NCI-H82 (cell line): Measurements from ENCODE around the gene GOLGA8S.
A peak's percentile ranks its signal among the peaks of the same experiment; 100 is the strongest.
"Not testable (repeated sequence)": the region's sequence is repeated elsewhere in the genome, so short reads cannot be mapped to it uniquely, and the experiment has no call there.

Source experiments
- DNase-seq: peaks from one replicate; lab custom pipeline; 2025; lab: John Stamatoyannopoulos, UW

GOLGA8S gene, protein sequence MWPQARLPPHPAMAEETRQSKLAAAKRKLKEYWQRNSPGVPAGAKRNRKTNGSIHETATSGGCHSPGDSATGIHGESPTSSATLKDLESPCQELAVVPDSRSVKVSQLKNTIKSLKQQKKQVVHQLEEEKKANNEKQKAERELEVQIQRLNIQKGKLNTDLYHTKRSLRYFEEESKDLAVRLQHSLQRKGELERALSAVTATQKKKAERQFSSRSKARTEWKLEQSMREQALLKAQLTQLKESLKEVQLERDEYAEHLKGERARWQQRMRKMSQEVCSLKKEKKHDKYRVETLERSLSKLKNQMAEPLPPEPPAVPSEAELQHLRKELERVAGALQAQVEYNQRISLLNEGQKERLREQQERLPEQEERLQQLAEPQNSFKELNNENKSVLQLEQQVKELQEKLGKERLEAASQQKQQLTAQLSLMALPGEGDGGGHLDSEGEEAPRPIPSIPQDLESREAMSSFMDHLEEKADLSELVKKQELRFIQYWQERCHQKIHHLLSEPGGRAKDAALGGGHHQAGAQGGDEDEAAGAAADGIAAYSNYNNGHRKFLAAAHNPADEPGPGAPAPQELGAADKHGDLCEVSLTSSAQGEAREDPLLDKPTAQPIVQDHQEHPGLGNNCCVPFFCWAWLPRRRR

DNA sequence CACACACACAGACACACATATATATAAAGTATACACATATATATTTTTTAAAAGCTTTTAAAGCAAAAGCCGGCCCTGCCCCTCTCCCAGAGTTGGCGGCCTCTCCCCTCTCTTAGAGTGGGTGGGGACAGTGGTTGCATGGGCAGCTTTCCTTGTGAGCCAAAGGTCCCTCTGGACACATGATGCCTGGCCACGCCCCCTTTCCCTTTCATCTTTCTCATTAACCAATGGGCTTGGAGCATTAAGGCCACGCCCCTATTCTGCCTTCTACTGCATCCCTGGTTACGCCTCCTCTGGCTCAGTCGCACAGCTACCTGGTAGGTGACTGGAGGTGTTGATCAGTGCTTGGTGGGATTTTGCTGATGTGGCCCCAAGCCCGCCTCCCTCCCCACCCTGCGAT lies at the start of gene GOLGA8S:
Gene GOLGA8S, plus strand, starts transcription at position 301 of the 400 bp plus-strand sequence. Its CDS starts 62 bp downstream, at position 363.
- not testable (repeated sequence) for DNase-seq

- not testable (repeated sequence) for DNase-seq
These were observed 49.7 kb upstream of the GOLGA8S start for GRCh38 chr15:23304805-23305204.

DNA sequence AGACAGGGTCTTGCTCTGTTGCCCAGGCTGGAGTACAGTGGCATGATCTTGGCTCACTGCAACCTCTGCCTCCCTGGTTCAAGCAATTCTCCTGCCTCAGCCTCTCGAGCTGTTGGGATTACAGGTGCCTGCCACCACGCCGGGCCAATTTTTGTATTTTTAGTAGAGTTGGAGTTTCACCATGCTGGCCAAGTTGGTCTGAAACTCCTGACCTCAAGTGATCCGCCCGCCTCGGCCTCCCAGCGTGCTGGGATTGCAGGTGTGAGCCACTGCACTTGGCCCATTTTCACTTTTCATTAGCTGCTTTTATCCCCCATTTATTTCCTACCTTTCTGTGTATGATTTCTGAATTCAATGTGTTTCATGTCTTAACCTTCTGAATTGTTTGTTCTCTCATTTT lies 48.6 kb upstream of the GOLGA8S start:
- DNase-seq, result not testable (repeated sequence)

DNA sequence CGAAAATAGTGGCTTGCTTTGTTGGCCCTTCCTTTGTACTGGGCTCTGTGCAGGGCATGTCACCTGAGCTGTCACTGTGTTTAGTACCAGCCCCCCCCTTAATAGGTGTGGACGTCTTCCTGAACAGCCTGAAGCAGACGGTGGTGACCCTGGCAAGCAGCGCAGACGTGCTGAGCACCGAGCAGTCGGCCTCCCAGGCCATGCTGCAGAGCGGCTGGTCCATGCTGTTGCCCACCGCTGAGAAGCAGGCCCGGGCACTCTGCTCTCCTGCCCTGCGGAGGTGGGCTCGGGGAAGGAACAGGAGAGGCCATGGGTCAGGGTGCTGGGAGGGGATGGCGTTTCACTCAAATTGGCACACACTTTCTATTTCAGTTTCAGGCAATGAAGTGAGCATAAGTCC lies 43.3 kb upstream of the GOLGA8S start:
- DNase-seq, result not testable (repeated sequence)

GRCh38 chr15:23334096-23334495 lies 20.5 kb upstream of the GOLGA8S start, which contains the start of gene GOLGA6L26:
Gene GOLGA6L26, minus strand, starts transcription at chr15:23334196. Its CDS starts 61 bp downstream, at chr15:23334135.
- not testable (repeated sequence) for DNase-seq

GRCh38 chr15:23362622-23363021 lies 8.1 kb downstream of the GOLGA8S start:
- DNase-seq, result not testable (repeated sequence)

DNA sequence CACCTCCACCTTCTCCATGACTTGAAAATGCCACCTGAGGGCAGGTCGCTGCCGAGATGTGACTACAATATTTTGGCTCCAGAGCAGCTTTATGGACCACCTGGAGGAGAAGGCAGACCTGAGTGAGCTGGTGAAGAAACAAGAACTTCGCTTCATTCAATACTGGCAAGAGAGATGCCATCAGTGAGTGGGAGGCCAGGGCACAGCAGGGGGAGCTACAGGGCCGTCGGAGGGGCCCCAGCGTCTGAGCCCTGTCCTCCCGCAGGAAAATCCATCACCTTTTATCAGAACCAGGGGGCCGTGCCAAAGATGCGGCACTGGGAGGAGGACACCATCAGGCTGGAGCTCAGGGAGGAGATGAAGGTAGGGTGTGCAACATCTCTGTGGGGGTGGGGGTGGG lies 9.7 kb downstream of the GOLGA8S start:
- not testable (repeated sequence) for DNase-seq

GRCh38 chr15:23370578-23370977 lies 16.0 kb downstream of the GOLGA8S start:
- DNase-seq, result no peak

DNA sequence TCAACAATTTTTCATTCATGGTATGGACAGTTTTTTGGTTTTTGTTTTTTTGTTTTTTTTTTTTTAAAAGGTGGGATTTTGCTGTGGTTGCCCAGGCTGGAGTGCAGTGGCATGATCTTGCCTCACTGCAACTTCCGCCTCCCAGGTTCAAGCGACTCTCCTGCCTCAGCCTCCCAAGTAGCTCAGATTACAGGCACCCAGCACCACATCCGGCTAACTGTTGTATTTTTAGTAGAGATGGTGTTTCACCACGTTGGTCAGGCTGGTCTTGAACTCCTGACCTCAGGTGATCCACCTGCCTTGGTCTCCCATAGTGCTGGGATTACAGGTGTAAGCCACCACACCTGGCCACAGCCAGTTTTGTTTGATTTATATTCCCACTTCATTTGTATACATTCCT lies 16.6 kb downstream of the GOLGA8S start:
- not testable (repeated sequence) for DNase-seq

GRCh38 chr15:23371868-23372267 lies 17.3 kb downstream of the GOLGA8S start:
- DNase-seq, result not testable (repeated sequence)

GRCh38 chr15:23372284-23372683 lies 17.7 kb downstream of the GOLGA8S start:
- no peak for DNase-seq

DNA sequence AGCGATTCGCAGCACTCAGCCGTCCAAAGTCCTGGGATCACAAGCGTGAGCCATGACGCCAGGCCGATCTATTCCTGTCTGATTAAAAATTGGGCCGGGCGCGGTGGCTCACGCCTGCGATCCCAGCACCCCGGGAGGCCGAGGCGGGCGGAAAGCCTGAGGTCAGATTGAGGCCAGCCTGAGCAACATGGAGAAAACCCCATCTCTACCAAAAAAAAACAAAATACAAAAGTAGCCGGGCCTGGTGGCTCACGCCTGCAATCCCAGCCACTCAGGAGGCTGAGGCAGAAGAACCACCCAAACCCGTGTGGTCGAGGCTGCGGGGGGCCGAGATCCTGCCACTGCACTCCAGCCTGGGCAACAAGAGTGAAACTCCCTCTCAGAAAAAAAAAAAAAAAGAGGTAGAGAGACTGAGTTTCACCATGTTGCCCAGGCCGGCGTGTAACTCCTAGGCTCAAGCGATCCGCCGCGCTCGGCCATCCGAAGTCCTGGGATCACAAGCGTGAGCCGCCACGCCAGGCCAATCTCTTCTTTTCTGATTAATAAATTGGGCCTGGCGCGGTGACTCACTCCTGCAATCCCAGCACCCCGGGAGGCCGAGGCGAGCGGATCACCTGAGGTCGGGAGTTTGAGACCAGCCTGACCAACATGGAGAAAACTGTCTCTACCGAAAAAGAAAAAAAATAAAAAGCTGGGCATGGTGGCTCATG lies 18.5 kb downstream of the GOLGA8S start:
- DNase-seq, result not testable (repeated sequence)

- peak; percentile 47 for DNase-seq
These were observed 19.7 kb downstream of the GOLGA8S start for GRCh38 chr15:23374226-23374625.

DNA sequence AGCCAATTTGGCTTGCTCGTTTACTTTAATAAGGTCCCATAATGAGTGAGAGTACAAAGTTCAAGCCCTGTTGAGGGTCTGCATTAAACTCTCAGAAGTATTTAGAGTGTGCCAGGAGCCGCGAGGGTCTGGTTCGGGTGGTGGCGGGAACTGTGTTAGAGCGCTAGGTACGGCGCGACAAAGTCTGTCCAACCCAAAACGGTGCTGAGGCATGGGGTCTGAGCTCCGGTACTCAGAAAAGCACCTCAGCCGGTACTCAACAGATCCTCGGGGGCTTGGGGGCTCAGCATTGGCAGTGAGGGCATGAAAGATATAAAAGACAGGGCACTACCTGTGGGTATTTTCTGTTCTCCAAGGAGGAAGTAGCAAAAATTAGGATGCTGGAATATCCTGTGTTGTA lies 24.4 kb downstream of the GOLGA8S start:
- DNase-seq, result not testable (repeated sequence)

DNA sequence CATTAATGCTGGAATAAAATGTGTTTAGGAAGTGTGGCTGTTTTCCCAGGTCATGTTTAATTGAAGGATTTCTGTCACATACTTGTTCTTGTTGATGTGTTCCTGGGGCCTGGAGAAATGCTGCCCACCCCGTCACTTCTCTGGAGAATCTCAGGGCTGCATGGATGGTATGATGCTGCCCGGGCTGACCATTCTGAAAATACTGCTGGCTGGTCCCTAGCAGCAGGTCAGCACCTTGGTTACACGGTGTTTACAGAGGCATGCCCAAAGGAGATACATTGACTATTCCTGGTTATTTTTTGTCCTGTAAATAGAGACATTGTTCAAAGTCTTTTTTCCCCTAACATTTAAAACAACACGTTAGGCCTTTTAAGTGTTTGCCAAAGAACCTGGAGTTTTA lies 26.2 kb downstream of the GOLGA8S start:
- not testable (repeated sequence) for DNase-seq

GRCh38 chr15:23381192-23381591 lies 26.6 kb downstream of the GOLGA8S start:
- not testable (repeated sequence) for DNase-seq

GRCh38 chr15:23384371-23384770 lies 29.8 kb downstream of the GOLGA8S start:
- DNase-seq, result no peak

DNA sequence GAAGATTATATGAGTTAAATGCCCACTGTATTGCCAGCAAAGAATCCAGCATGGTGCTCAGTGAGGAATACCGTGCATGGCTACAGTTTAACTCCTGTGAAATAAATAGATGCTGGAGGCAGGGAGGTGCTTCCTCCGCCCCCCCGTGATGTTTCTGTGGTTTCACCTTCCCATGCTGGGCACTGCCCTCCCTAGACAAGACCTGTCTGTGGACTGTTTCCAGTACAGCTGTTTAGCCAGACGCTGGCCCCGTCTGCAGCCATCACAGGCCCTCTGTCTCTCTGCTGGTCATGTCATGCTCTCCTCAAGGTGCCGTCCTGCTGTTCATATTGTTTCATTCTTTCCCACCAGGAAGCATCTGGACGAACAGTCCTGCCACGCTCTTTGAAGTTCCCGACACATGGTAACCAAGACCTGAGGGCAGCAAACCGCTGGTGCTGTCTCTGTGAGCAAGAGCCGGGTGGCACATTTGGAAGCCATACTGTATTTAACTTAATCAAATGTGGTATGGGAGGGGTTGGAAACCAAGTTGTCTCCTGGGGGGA lies 31.4 kb downstream of the GOLGA8S start:
- no peak for DNase-seq

GRCh38 chr15:23387621-23388190 lies 33.2 kb downstream of the GOLGA8S start:
- no peak for DNase-seq

- DNase-seq, result no peak
These were observed 40.6 kb downstream of the GOLGA8S start for GRCh38 chr15:23395030-23395692.

GRCh38 chr15:23395832-23396231 lies 41.3 kb downstream of the GOLGA8S start:
- no peak for DNase-seq
